Hematopoietic multipotent progenitor cell (in vitro differentiated cells): ENCODE results near the gene C3orf20. TPM values are rescaled to one million over a fixed set of nuclear protein-coding genes. Genes with fewer than 3 reads are reported as not detected.

Experiments used
- DNase-seq, 3 donors: peaks; one replicate each; pipeline ENCODE4 v3.0.0-alpha.2; 2011 to 2015; ENCODE audit warnings: low read depth in 2 of 3, low spot score in 2 of 3
- total RNA-seq: library from RNA; depleted of rRNA; stranded (reverse); fragments of >200 nt; gene quantifications from one replicate; pipeline ENCODE4 v1.2.3, GENCODE V29; 2012

Gene C3orf20
- total RNA-seq, 1 donor, result under 0.01 TPM

DNA sequence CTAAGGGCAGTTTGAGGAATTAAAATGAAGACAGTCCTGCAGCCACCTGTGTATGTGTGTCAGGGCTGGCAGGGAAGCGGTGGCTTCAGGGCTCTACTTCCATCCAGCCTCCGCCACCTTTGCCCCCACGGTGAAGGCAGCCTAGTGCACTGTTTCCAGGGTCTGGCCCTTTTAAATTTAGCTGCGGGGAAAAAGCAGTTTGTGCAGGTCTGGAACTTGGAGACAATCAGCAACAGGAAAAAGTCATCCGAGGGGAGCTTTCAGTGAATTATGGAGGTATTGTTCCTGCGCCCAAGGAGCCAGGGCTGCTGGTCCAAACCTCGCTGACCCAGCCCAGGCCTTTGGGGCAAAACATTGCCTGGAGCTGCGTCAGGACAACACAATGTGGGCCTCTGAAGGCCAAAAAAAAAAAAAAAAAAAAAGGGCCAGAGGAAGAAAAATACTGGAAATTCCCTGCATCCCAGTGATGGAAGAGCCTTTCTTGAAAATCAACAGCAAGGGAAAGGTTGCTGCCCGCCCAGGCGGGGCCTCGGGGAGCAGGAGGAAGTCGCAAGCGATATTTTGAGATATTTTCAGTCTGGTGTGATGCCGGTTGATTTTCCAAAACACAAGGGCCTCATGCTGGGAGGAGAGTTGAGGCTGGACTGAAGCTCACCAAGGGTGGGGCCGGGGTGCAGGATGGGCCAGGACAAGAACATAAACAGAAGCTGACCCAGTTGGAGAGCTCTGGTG lies 118.4 kb downstream of the C3orf20 start:
- no peak for DNase-seq

DNA sequence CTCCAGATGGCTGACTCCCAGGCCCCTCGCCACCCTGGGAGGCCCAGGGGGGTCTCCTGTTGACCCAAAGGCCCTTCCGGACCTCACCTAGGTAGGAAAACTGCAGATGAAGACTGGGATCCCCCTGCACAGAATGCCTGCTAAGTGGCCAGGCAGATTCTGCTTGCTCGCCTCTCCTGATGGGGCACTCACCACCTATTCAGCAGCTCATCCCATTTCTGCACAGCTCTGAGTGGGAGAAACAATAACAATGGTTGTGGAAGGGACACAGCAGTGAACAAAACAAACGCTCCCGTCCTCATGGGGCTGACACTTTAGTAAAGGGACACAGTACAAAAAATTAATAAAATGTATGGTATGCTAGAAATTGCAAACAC lies 118.9 kb downstream of the C3orf20 start:
- no peak for DNase-seq

DNA sequence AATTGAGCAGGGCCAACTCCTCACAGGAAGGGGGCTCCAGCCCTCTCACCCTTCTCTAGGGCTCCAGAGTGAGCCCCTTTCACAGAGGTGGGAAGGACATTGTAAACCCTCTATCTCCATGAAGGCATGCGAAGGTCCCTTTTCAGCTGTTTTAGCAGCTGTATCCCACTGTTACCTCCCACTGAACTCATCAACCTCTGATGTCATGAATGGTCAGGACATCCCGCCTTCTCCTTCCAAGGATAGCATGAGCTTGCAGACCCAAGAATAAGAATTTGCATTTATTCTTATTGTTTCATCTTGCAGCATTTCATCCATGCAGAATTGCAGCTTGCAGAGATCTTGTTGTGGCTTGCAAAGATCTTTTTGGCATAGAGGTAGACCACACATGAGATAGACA lies 119.5 kb downstream of the C3orf20 start:
- no peak for DNase-seq

DNA sequence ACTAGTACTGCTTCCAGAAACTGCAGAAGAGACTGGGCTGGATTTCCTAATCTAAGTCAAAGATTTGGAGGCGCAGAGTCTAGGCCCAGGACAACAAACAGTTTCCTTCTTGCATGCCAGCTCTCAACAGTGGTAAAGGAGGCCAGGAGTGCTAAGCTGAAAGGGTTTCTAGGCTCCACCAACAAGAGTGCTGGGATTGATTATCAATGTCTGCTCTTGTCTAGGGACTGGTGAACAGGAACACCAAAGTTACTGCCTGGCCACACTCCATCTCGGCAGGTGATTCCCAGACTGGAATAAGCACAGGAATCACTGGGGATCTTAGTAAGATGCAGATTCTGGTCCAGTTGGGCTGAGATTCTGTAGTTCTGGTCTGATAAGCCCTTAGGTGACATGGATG lies 121.1 kb downstream of the C3orf20 start:
- no peak for DNase-seq

DNA sequence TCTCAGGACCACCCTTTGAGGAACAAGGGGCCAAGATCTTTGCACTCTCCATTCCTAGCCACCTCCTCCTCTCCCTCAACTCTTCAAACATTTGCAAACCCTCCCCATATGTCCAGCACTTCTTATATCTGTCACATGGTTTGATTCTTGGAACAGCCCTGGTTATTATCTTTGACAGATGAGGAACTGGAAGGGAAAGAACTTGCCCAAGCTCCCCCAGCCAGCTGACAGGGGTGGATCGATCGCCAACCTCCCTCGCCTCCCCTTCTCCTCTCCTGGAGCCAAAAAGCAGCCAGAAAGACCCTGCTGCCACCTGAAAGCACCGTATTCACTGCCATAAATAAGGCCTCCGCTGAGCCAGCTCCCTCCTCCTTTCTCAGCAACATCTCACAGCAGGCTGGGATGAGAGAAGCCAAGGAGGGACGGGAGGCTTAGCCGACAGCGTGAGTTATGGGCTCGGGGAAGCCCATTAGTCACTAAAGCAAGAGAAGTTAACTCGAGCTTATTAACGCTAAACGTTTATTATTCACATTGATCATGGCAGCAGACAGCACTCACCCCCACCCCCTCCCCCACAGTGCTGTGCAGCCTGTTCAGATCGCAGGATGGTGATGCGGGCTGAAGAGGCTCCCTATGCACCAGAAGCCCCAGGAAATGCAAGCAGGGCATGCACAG lies 121.6 kb downstream of the C3orf20 start:
- DNase-seq, result no peak

DNA sequence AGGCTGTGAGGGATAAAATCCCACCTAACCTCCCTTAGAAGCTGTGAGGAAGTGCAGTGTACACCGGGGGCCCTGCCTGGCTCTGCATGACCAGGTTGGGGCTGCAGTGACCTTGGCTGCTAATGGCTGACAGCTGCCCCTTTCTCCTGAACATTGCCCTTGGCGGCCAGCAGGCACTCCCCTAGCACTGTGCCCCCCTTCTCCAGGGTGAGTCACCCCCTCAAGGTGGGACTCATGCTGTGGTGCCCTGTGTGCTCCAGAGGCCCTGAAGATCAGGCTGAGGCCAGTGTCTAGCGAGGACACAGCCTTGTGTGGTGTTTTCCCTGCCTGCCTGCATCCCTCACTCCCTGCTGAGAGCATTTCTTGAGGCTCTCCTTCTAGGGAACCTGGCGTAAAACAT lies 122.8 kb downstream of the C3orf20 start:
- no peak for DNase-seq

DNA sequence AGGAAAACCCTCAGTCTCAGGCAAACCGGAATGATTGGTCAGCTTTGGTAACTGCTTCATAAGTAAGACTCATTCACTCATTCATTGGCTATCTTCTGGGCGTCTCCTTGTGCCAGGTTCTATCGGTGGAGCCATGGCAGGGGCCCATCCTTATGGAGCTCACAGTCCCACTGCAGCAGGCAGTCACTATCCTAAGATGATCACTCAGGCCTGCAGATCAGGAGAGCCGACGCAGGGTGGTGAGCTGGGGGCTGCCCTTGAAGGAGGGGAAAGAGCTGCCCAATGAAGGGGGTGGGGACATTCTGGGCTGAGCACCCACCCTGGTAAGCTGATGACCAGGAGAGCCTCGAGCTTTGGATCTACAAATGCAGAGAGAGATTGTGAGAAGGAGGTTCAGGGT lies 123.3 kb downstream of the C3orf20 start:
- no peak for DNase-seq

- no peak for DNase-seq
Observed at GRCh38 chr3:14799146-14799545, 124.2 kb downstream of the C3orf20 start.

DNA sequence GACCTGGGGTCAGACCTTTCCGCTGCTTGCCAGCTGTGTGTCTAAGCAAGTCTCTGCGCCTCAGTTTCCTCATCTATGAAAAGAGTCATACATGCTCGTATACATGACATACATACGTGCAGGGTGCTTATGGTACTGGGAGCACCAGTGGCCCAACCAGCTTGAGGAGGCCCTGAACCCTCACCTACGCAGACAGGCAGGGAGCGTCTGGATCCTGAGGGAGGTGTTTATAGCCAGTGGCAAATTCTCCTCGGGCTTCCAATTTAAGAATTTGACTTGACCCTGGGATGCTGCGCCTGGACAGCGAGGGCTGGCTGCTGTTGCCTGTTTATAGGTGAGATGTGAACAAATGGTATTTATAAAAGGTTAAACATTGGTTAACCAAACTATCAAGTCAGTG lies 126.1 kb downstream of the C3orf20 start:
- no peak for DNase-seq

- DNase-seq, result no peak
Observed at GRCh38 chr3:14801668-14802380, 126.9 kb downstream of the C3orf20 start.

DNA sequence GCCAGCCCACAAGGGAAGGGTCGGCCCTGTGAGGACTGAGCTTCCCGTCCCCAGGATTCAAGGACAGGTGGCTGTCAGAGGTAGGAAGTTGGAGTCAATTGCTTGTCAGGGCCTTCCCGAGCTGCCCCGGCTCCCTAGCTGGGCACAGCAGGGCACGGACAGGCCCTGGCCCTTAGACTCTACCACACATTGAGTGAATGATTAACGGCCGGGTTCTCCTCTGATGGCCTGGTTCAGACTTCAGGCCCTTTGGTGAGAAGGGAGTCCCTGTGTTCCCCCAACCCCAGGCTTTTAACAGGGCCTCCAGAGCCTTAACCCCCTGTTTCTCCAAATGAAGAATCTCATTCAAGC lies 127.4 kb downstream of the C3orf20 start:
- DNase-seq, result no peak

DNA sequence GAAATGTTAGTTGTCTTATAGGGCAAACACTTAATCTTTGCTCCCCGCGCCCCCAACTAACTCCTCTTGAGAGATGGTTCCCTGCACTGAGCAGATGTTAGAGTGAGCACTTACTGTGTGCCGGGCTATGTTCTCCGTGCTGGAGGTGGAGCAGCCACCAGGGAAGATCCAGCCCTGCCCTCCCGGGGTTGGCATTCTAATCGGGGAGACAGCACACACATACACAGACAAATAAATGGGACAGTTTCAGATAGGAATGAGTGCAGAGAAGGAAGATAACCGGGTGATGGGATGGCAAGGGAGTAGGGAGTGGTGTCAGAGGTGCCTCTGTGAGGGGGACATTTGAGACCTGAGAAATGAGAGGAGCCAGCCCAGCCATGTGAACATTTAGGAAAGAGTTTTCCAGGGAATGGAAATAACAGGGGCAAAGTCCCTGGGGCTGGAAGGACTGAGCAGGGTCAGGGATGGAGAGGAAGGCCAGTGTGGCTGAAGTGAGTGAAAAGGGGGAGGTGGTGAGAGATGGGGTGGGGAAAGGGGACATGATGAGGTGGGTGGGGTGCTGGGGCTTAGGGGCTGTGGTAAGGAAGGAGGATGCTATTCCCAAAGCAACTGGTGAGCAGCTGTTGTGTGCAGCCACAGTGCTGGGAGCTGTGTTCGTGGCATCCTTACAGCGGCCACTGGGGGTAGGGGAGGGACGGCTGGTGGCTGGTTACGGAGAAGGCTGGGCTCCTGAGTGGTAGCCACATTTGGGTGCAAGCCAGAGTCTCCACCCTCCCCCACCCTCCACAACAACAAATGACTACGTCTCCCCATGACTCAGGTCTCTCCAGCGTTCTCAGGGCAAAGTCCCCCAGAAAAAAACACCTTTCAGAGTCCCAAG lies 128.4 kb downstream of the C3orf20 start:
- DNase-seq, result peak in 2 of 3 donors; percentile 83 to 88

GRCh38 chr3:14803981-14804834 lies 129.3 kb downstream of the C3orf20 start:
- DNase-seq, result peak in 1 of 3 donors; percentile 43

DNA sequence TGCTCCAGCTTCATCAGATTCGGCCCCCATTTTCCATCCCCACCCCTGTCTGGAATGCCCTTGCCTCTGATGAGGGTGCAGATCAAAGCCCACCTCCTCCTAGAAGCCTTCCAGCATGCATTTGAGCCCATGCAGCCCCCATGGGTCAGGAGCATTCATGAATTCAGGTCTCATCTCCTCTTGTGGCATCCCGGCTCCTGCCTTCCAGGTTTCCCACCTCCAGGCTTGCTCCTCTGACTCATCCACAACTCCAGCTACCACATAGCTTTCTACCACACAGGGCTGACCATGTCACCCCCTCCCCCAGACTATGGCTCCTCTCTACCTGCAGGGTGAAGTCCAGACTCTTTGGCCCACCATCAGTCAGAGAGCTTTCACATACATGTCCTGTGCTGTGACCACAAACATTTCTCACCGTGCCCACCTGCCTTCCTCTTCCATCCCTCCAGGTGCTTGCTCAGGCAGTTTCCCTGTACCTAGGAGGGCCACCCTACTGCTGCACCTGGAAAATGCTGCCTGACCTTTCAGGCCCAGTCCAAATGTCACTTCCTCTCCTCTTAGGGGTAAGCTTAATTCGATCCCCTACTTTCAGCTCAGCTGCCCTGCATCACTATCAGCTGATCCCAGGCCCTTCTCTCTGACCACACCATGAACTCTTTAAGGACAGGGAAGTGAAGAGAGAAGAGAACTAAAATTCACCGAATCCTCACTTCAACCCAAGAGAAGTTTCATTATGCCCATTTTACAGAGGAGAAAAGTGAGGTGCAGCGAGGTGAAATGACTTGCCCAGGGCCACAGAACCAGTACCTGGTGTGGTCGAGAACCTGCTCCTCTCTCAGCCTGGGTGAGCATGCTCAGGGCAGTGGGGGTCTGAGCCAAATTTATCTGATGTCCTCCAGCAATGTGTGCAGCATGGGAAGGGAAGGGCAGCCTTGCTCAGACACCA lies 130.2 kb downstream of the C3orf20 start:
- DNase-seq, result no peak

DNA sequence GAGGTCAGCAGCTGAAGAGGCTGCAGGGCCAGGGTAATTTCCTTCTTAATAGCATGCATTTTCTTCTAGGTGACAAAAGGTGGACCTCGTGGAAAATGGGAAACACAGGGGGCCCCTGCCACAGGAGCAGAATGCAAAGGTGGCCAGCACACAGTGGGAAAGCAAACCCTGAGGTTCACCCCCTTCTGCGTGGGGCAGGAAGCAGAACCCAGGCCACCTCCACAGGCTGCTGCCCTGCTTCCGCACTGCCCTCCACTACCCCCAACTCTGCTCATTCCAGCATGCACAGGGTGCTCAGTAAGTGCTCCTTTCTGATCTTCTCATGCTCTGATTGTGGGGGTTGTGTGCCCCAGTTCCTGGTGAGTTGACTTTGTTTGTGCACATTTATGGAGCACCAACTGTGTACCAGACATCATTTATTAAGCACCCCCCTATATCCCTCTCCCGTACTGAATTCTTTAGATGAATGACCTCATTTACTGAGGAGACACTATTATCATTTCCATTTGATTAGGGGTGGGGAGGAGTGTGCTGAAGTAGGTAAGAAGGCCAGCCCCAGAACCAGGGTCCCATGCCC lies 131.1 kb downstream of the C3orf20 start:
- DNase-seq, result no peak

DNA sequence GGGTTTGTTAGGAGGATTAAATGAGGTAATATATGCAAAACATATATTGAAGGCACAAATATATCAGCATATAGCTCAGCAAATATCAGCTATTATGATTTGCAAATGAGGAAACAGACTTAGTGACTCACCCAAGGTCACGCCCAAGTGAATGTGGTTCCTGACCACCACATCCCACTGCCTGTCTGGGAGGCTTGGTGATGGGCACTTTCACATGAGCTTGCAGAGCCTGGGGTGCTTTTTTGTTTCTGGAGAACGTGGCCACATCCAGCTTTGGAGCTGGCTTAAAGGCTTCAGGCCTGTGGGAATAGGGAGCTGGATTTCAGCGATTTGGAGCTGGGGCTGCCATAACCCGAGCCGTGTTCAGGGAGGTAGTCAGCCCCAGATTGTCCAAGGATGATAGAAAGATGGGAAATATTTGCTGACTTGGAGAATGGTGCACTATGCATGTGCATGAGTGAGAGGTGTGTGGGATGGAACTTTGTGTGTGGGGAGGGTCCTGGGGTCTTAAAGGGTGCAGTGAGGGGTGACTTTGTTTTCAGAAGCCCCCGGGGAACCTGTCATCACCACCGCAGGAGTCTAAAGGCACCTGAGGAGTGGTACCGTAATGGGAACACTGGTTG lies 131.8 kb downstream of the C3orf20 start:
- DNase-seq, result peak in 2 of 3 donors; percentile 81 to 86

- no peak for DNase-seq
Observed at GRCh38 chr3:14808025-14808424, 133.1 kb downstream of the C3orf20 start.
